ENCODE results near the gene CCDC13. TPM values are rescaled to one million over a fixed set of nuclear protein-coding genes. Genes with fewer than 3 reads are reported as not detected.

Gene CCDC13
- total and polyA plus RNA-seq, 7 donors, result 0.30 to 1.2 (median 0.64) TPM

GRCh38 chr3:42735019-42735418 lies 38.0 kb downstream of the CCDC13 start:
- Histone ChIP-seq H3K9me3 (no peaks in the 10 kb centered on the region), H3K27ac (no peak overlapping the region), H3K27me3 (ENCODE audit: insufficient read depth in 3 of 3, low read length in 2 of 3) (no peaks in the 10 kb centered on the region), H3K4me3 (no peak overlapping the region), H3K4me1 (peaks cover 21% of the 10 kb centered on the region), H3K36me3 (ENCODE audit: insufficient read depth in 1 of 2, low read depth in 1 of 2) (no peaks in the 10 kb centered on the region)
- DNase-seq (no peak), ATAC-seq (no peak)
- intact Hi-C loops (cut with DNase I), result no loop called here
- TF ChIP-seq CTCF (IDR thresholded peaks at IDR 0.05), result no peak
- 73 to 87% (median 82%) methylated on average over 8 of the region's 8 CpGs for WGBS, 3 donors

DNA sequence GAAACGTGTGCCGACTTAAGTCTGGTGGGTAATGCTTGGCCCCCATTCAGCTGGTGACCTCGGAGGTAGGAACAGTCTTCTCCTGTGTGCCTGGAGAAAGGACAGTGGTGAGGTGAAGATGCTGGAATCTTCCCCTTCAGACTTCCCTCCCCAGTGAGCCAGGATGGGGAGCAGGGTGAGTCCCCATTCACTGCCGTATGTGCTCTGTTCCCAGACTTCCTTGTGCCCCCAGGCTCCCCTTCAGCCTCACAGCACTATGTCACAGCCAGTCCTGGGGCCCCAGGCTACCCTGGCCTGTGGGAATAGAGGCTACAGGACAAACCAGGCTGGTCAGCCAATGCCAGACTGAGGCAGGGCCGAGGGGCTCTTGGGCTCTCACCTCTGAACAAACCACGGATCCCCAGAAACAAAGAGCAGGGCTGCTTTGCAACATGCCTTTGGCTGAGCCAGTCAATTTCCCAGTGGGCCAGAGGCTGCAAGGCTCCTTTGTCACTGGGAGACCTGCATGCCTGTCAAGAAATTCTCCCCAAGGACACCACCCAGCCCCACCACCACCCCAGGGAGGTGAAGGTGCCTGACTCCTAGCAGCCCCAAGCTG lies 38.7 kb downstream of the CCDC13 start:
- Histone ChIP-seq H3K36me3 (ENCODE audit: insufficient read depth in 1 of 2, low read depth in 1 of 2) (no peaks in the 10 kb centered on the region), H3K9me3 (no peaks in the 10 kb centered on the region), H3K27ac (no peak overlapping the region), H3K4me3 (no peak overlapping the region), H3K4me1 (peaks cover 24% of the 10 kb centered on the region), H3K27me3 (ENCODE audit: insufficient read depth in 3 of 3, low read length in 2 of 3) (no peaks in the 10 kb centered on the region)
- no peak for TF ChIP-seq CTCF (IDR thresholded peaks at IDR 0.05)
- ATAC-seq (no peak), DNase-seq (no peak)
- 77 to 84% (median 79%) methylated on average over 6 of the region's 6 CpGs for WGBS, 3 donors
- intact Hi-C loops (cut with DNase I), result no loop called here

DNA sequence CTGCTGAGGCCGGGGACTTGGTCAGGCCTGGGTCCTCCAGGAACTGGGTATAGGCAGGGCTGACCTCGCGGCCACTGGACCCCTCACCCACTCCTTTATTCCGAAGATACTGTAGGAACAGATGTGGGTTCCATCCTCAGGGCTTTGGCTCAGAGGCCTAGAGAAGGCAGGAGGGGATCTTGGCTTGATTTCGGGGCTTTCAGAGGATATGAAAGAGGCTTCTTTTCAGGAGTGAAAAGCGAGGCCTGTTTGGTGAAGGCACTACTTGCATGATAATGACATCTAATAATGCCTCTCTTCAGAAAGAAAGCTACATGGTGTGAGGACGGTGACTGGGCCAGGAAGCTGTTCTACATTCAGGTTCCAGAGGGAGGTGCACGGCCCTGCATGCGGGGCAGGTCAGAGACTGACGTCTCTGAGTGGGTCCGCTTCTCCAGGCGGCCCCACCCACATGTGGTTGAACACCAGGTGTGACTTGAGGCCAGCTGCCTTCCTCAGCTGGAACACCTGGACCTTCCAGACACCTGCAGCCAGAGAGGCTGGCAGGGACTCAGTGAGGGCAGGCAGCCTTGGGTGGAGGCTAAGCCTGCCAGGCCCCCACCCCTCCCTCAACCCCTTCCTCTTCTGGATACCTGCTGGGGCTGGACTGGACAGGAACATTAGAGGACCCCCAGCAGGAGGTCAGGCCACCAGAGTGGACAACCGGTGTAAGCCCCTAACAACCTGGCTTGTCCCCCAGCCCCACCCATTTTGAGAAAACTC lies 39.4 kb downstream of the CCDC13 start:
- 78 to 82% (median 79%) methylated on average over 13 of the region's 13 CpGs for WGBS, 3 donors

GRCh38 chr3:42732829-42733459 lies 40.1 kb downstream of the CCDC13 start:
- no peak for DNase-seq
- no peak overlapping the region for H3K4me3 ChIP-seq
- H3K36me3 ChIP-seq (ENCODE audit: insufficient read depth in 1 of 2, low read depth in 1 of 2), result no peaks in the 10 kb centered on the region
- no peak for TF ChIP-seq CTCF (IDR thresholded peaks at IDR 0.05)
- ATAC-seq, result no peak
- H3K27ac ChIP-seq, result no peak overlapping the region
- H3K27me3 ChIP-seq (ENCODE audit: insufficient read depth in 3 of 3, low read length in 2 of 3), result no peaks in the 10 kb centered on the region
- peaks cover 34% of the 10 kb centered on the region for H3K4me1 ChIP-seq
- H3K9me3 ChIP-seq, result no peaks in the 10 kb centered on the region
- 80 to 86% (median 85%) methylated on average over 9 of the region's 9 CpGs for WGBS, 3 donors
- intact Hi-C loops (cut with DNase I), result no loop called here

More for the DNA sequence above, 39.4 kb downstream of the CCDC13 start:
- H3K9me3 ChIP-seq, result no peaks in the 10 kb centered on the region
- intact Hi-C loops (cut with DNase I), result no loop called here
- DNase-seq, result no peak
- H3K4me1 ChIP-seq, result peaks cover 26% of the 10 kb centered on the region
- no peak overlapping the region for H3K4me3 ChIP-seq
- H3K27me3 ChIP-seq (ENCODE audit: insufficient read depth in 3 of 3, low read length in 2 of 3), result no peaks in the 10 kb centered on the region
- H3K27ac ChIP-seq, result no peak overlapping the region
- no peak for TF ChIP-seq CTCF (IDR thresholded peaks at IDR 0.05)
- ATAC-seq, result no peak
- no peaks in the 10 kb centered on the region for H3K36me3 ChIP-seq (ENCODE audit: insufficient read depth in 1 of 2, low read depth in 1 of 2)

Measured in psoas muscle (tissue), 8 donors.